ENCODE results near the gene F5.

GRCh38 chr1:169479363-169480066, 106.8 kb downstream of the F5 start:
- TF ChIP-seq CTCF (IDR thresholded peaks at IDR 0.05) (no peak), POLR2A (IDR thresholded peaks at IDR 0.05) (no peak)
